GOT3 (cell line): ENCODE results near the gene ATXN10.

Experiments used
- DNase-seq: peaks from one replicate; lab custom pipeline; 2025; ENCODE audit warnings: mixed read lengths; lab: John Stamatoyannopoulos, UW

ATXN10 gene

GRCh38 chr22:45891996-45892621, 220.5 kb downstream of the ATXN10 start:
- no peak for DNase-seq

- no peak for DNase-seq
Observed at GRCh38 chr22:45892681-45893461, 221.2 kb downstream of the ATXN10 start.

GRCh38 chr22:45893516-45893915, 221.9 kb downstream of the ATXN10 start:
- DNase-seq = no peak
